IMR-90 (cell line): Measurements from ENCODE around the gene RMND5B. TPM values are rescaled to one million over a fixed set of nuclear protein-coding genes. Genes with fewer than 3 reads are reported as not detected.

ENCODE experiments used
- ATAC-seq: fragments of 200-7000 bp; cut with Tn5 transposase; 2 replicates; pipeline ENCODE4 v1.9.1; 2020; ENCODE audit warnings: low read depth, mild to moderate bottlenecking, moderate library complexity
- BruUV-seq: library from RNA; stranded (reverse); fragments of 400-500 nt; replicated peaks from 2 replicates; lab custom pipeline; 2021; lab: Mats Ljungman, UMichigan
- CTCF ChIA-PET: fragments of 300-600 bp; formaldehyde crosslinking; extraction: SDS; loops from one replicate; lab custom pipeline; 2021; ENCODE audit warnings: antibody characterized with exemption; lab: Yijun Ruan, JAX
- POLR2A ChIA-PET: fragments of 300-600 bp; sonication (Branson Sonifier 250); formaldehyde crosslinking; loops from one replicate; lab custom pipeline; 2022; ENCODE audit warnings: antibody characterized with exemption; ENCODE audit not compliant: unreplicated experiment; lab: Charles Lee
- DNase-seq: peaks from one replicate; pipeline ENCODE4 v3.0.0; 2013
- H2AFZ ChIP-seq: replicated peaks from 2 replicates; pipeline ENCODE3; 2013; ENCODE audit warnings: low read length, mild to moderate bottlenecking; ENCODE audit not compliant: poor library complexity
- H2AK5ac ChIP-seq: 2 replicates; pipeline ENCODE4 v1.6.1; 2013; ENCODE audit warnings: low read depth, low read length, inconsistent platforms
- H2AK9ac ChIP-seq: replicated peaks from 2 replicates; pipeline ENCODE3; 2013; ENCODE audit warnings: mild to moderate bottlenecking, low read depth, low read length, moderate library complexity; ENCODE audit not compliant: poor library complexity
- H2BK120ac ChIP-seq: 2 replicates; pipeline ENCODE4 v1.6.1; 2013; ENCODE audit warnings: low read depth, low read length, inconsistent platforms
- H2BK15ac ChIP-seq: 3 replicates; pipeline ENCODE4 v1.6.1; 2013; ENCODE audit warnings: low read depth, low read length, inconsistent platforms
- H2BK20ac ChIP-seq: 2 replicates; pipeline ENCODE4 v1.6.1; 2013; ENCODE audit warnings: low read depth, mild to moderate bottlenecking, inconsistent platforms, low read length, moderate library complexity
- H2BK5ac ChIP-seq: 2 replicates; pipeline ENCODE4 v1.6.1; 2013; ENCODE audit warnings: mild to moderate bottlenecking, low read depth, low read length, inconsistent platforms; ENCODE audit not compliant: poor library complexity, severe bottlenecking
- H3K14ac ChIP-seq: replicated peaks from 2 replicates; pipeline ENCODE4 v1.6.1; 2013; ENCODE audit warnings: low read depth, low read length, inconsistent platforms
- H3K18ac ChIP-seq: 2 replicates; pipeline ENCODE4 v1.6.1; 2013; ENCODE audit warnings: low read depth, low read length, control low read depth
- H3K23ac ChIP-seq: 2 replicates; pipeline ENCODE4 v1.6.1; 2013; ENCODE audit warnings: low read depth, low read length, inconsistent platforms
- H3K27ac ChIP-seq: 2 replicates; pipeline ENCODE4 v1.5.1; 2013; ENCODE audit warnings: mild to moderate bottlenecking, control low read depth, low read length; ENCODE audit not compliant: insufficient read depth
- H3K27me3 ChIP-seq: 2 replicates; pipeline ENCODE4 v1.6.1; 2013; ENCODE audit warnings: low read length; ENCODE audit not compliant: control insufficient read depth, insufficient read depth
- H3K36me3 ChIP-seq: 2 replicates; pipeline ENCODE4 v1.6.1; 2013; ENCODE audit warnings: low read length, mixed read lengths; ENCODE audit not compliant: control insufficient read depth, insufficient read depth
- H3K4ac ChIP-seq: 2 replicates; pipeline ENCODE4 v1.6.1; 2013; ENCODE audit warnings: low read depth, low read length, inconsistent platforms
- H3K4me1 ChIP-seq: 2 replicates; pipeline ENCODE4 v1.6.1; 2013; ENCODE audit warnings: low read length, mixed read lengths; ENCODE audit not compliant: control insufficient read depth, insufficient read depth
- H3K4me2 ChIP-seq: 2 replicates; pipeline ENCODE4 v1.6.1; 2013; ENCODE audit warnings: low read depth, mild to moderate bottlenecking, control low read depth, low read length, moderate library complexity
- H3K4me3 ChIP-seq: 2 replicates; pipeline ENCODE4 v1.5.1; 2013; ENCODE audit warnings: low read depth, mild to moderate bottlenecking, control low read depth, low read length, moderate library complexity; ENCODE audit not compliant: insufficient read depth
- H3K56ac ChIP-seq: 2 replicates; pipeline ENCODE4 v1.6.1; 2013; ENCODE audit warnings: low read length, inconsistent platforms; ENCODE audit not compliant: insufficient read depth; ENCODE audit errors: extremely low read depth
- H3K79me1 ChIP-seq, 2 experiments: 2 replicates each; pipeline ENCODE4 v1.6.1; 2013; ENCODE audit warnings: low read length in 2 of 2, inconsistent platforms in 1 of 2, low read depth in 1 of 2
- H3K9ac ChIP-seq: 2 replicates; pipeline ENCODE4 v1.6.1; 2013; ENCODE audit warnings: low read depth, low read length, control low read depth
- H3K9me1 ChIP-seq: 2 replicates; pipeline ENCODE4 v1.6.1; 2013; ENCODE audit warnings: low read length, inconsistent platforms; ENCODE audit not compliant: insufficient read depth
- H3K9me3 ChIP-seq: 2 replicates; pipeline ENCODE4 v1.6.1; 2013; ENCODE audit warnings: low read length; ENCODE audit not compliant: control insufficient read depth, insufficient read depth
- H4K20me1 ChIP-seq: 2 replicates; pipeline ENCODE4 v1.6.1; 2013; ENCODE audit warnings: low read length, inconsistent platforms; ENCODE audit not compliant: insufficient read depth
- H4K5ac ChIP-seq: 2 replicates; pipeline ENCODE4 v1.6.1; 2013; ENCODE audit warnings: mild to moderate bottlenecking, low read depth, low read length, control low read depth
- H4K8ac ChIP-seq, 2 experiments: 2 replicates each; pipeline ENCODE4 v1.6.1; 2013; ENCODE audit warnings: low read depth in 2 of 2, low read length in 2 of 2, control low read depth in 1 of 2, inconsistent platforms in 1 of 2
- H4K91ac ChIP-seq: 2 replicates; pipeline ENCODE4 v1.6.1; 2013; ENCODE audit warnings: low read depth, low read length, inconsistent platforms; ENCODE audit not compliant: insufficient read depth
- CEBPB ChIP-seq: IDR thresholded peaks from 2 replicates; pipeline ENCODE4 v1.6.1; 2012; ENCODE audit warnings: low read depth, low read length, improper control_type of control experiment
- CHD1 ChIP-seq: IDR thresholded peaks from 2 replicates; pipeline ENCODE4 v1.6.1; 2012; ENCODE audit warnings: low read depth, low read length, improper control_type of control experiment
- MAFK ChIP-seq: IDR thresholded peaks from 2 replicates; pipeline ENCODE4 v1.6.1; 2012; ENCODE audit warnings: low read depth, low read length, improper control_type of control experiment
- MAZ ChIP-seq: IDR thresholded peaks from 2 replicates; pipeline ENCODE4 v1.6.1; 2012; ENCODE audit warnings: low read depth, mild to moderate bottlenecking, low read length, improper control_type of control experiment, moderate library complexity, borderline replicate concordance
- NFE2L2 ChIP-seq: fragments of 150-350 bp; IDR thresholded peaks from 2 replicates; pipeline ENCODE4 v1.6.1; 2016; ENCODE audit warnings: low read depth, mild to moderate bottlenecking, low read length
- RAD21 ChIP-seq: IDR thresholded peaks from 2 replicates; pipeline ENCODE4 v1.6.1; 2012; ENCODE audit warnings: low read length, improper control_type of control experiment
- RCOR1 ChIP-seq: IDR thresholded peaks from 2 replicates; pipeline ENCODE4 v1.6.1; 2012; ENCODE audit warnings: mild to moderate bottlenecking, low read length, improper control_type of control experiment; ENCODE audit not compliant: insufficient replicate concordance
- RFX5 ChIP-seq: IDR thresholded peaks from 2 replicates; pipeline ENCODE4 v1.8.0; 2012; ENCODE audit warnings: low read depth, mild to moderate bottlenecking, low read length, moderate library complexity
- SMC3 ChIP-seq: fragments of 150-350 bp; IDR thresholded peaks from 2 replicates; pipeline ENCODE4 v1.6.1; 2016; ENCODE audit warnings: low read depth, mild to moderate bottlenecking, antibody characterized with exemption, low read length, moderate library complexity
- WGBS, 2 experiments: methylation state at CpG; one replicate each; pipeline versions ENCODE4 v1.1.5 to v1.1.7; 2013; ENCODE audit warnings: missing lambda C conversion rate in 2 of 2; ENCODE audit not compliant: insufficient read length in 1 of 2; ENCODE audit errors: extremely low coverage in 2 of 2; 5-methylcytosine and 5-hydroxymethylcytosine counted together
- dilution Hi-C: fragments of 300-500 bp; cut with HindIII; formaldehyde crosslinking; loops from one replicate; pipeline ENCODE4 v1.14.3; 2018; ENCODE audit warnings: low sequenced_read_pairs; ENCODE audit not compliant: unreplicated experiment
- in situ Hi-C: fragments of 300-500 bp; cut with MboI; formaldehyde crosslinking; loops from 3 replicates; pipeline ENCODE4 v1.14.3; 2019; ENCODE audit warnings: low sequenced_read_pairs, inconsistent platforms, mixed read lengths
- intact Hi-C: fragments of 100-400 bp; cut with micrococcal nuclease; formaldehyde crosslinking; loops from 2 replicates; pipeline ENCODE4 v1.10.0; 2022
- polyA plus RNA-seq, 3 experiments: library from polyadenylated mRNA; depleted of rRNA; stranded (reverse); fragments of >200 nt; gene quantifications; 2 replicates each; pipeline ENCODE4 v1.2.3, GENCODE V29; 2012; ENCODE audit warnings: low replicate concordance in 1 of 3
- total RNA-seq: library from RNA; depleted of rRNA; stranded (reverse); fragments of >200 nt; gene quantifications from 2 replicates; pipeline ENCODE4 v1.2.3, GENCODE V29; 2012
- TF ChIP-seq, protein P1 (sequence below): conservative IDR thresholded peaks from 2 replicates; pipeline ENCODE4 v1.5.1; 2012; ENCODE audit warnings: mild to moderate bottlenecking, low read depth, low read length, improper control_type of control experiment
- TF ChIP-seq, protein P2 (sequence below): fragments of 150-350 bp; IDR thresholded peaks from 2 replicates; pipeline ENCODE4 v1.6.1; 2017; ENCODE audit warnings: mild to moderate bottlenecking, antibody characterized with exemption, low read length, low read depth
- TF ChIP-seq, protein P3 (sequence below): fragments of 150-350 bp; IDR thresholded peaks from 2 replicates; pipeline ENCODE4 v1.6.1; 2016; ENCODE audit warnings: low read depth, mild to moderate bottlenecking, low read length, moderate library complexity, borderline replicate concordance

RMND5B gene
- total and polyA plus RNA-seq, 2 of the 4 experiments (the other 2 are of a cell fraction) = 14.0 to 19.5 TPM

DNA sequence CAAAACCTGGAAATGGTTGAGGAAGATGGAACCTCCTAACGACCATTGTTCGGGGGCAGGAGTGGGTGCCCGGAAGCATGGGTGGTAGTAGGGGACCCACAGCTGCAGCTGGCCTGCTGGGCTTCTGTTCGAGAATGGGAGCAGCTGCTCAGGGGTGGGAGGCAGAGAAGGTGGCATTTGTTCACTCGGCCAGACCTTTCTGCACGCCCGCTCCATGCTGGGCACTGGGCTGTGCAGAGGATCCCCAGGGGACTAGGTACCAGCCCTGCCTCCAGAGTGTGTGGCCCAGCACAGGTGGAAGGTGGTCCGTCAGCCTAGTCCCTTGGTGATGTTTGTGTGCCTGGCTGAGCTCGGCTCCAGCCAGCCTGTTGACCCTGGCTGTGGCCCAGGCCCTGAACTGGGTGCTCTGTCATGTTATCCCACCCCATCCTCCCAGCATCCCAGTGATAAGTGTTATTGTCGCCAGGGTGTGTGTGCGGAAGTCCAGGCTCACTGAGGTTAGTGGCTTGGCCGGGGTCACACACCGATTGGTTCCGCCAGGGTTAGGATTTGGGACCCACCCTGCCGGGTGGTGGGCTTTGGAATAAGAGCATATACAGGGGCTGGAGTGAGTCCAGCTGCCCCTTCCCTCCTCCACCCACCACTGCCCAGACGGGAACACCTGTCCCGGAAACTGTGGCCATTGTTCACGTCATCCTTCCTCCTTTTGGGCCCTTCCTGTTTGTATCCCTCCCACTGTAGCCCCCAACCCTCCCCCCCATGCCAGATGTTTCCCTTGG, 12.7 kb upstream of the RMND5B start:
- no peak overlapping the region for H2BK120ac ChIP-seq
- CTCF ChIA-PET = no interaction called here
- no peak for DNase-seq
- TF ChIP-seq, protein P1, sequence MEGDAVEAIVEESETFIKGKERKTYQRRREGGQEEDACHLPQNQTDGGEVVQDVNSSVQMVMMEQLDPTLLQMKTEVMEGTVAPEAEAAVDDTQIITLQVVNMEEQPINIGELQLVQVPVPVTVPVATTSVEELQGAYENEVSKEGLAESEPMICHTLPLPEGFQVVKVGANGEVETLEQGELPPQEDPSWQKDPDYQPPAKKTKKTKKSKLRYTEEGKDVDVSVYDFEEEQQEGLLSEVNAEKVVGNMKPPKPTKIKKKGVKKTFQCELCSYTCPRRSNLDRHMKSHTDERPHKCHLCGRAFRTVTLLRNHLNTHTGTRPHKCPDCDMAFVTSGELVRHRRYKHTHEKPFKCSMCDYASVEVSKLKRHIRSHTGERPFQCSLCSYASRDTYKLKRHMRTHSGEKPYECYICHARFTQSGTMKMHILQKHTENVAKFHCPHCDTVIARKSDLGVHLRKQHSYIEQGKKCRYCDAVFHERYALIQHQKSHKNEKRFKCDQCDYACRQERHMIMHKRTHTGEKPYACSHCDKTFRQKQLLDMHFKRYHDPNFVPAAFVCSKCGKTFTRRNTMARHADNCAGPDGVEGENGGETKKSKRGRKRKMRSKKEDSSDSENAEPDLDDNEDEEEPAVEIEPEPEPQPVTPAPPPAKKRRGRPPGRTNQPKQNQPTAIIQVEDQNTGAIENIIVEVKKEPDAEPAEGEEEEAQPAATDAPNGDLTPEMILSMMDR = no peak
- TF ChIP-seq RFX5 (no peak), RCOR1 (no peak), CEBPB (no peak), NFE2L2 (no peak), MAFK (no peak), MAZ (no peak), CHD1 (no peak), SMC3 (no peak), RAD21 (no peak)
- TF ChIP-seq, protein P2, sequence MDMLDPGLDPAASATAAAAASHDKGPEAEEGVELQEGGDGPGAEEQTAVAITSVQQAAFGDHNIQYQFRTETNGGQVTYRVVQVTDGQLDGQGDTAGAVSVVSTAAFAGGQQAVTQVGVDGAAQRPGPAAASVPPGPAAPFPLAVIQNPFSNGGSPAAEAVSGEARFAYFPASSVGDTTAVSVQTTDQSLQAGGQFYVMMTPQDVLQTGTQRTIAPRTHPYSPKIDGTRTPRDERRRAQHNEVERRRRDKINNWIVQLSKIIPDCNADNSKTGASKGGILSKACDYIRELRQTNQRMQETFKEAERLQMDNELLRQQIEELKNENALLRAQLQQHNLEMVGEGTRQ = no peak
- TF ChIP-seq, protein P3, sequence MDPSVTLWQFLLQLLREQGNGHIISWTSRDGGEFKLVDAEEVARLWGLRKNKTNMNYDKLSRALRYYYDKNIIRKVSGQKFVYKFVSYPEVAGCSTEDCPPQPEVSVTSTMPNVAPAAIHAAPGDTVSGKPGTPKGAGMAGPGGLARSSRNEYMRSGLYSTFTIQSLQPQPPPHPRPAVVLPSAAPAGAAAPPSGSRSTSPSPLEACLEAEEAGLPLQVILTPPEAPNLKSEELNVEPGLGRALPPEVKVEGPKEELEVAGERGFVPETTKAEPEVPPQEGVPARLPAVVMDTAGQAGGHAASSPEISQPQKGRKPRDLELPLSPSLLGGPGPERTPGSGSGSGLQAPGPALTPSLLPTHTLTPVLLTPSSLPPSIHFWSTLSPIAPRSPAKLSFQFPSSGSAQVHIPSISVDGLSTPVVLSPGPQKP = no peak
- 85% methylated on average over 4 of the region's 18 CpGs; no CpG with 5 or more reads in 1 of the 2 experiments for WGBS, 2 experiments
- no peak overlapping the region for H4K91ac ChIP-seq
- no peak for ATAC-seq
- H3K18ac ChIP-seq = no peak overlapping the region
- no TSS peak for BruUV-seq
- in situ Hi-C loops = no loop called here
- no peak overlapping the region for H3K4me2 ChIP-seq
- no peaks in the 10 kb centered on the region for H3K9me1 ChIP-seq
- H3K56ac ChIP-seq = no peak overlapping the region
- peaks cover 41% of the 10 kb centered on the region for H3K27me3 ChIP-seq
- H2AK5ac ChIP-seq = no peak overlapping the region
- no peak overlapping the region for H4K8ac ChIP-seq
- H2AK9ac ChIP-seq = no peak overlapping the region
- no peaks in the 10 kb centered on the region for H3K36me3 ChIP-seq
- no peak overlapping the region for H4K5ac ChIP-seq
- H3K4me1 ChIP-seq = peaks cover 6% of the 10 kb centered on the region; the same call in 1 of the 2 replicates
- H2BK5ac ChIP-seq = no peak overlapping the region
- POLR2A ChIA-PET = no interaction called here
- H2BK15ac ChIP-seq = no peak overlapping the region
- H4K20me1 ChIP-seq = no peaks in the 10 kb centered on the region; the same call in 1 of the 2 replicates
- intact Hi-C loops = no loop called here
- no peak overlapping the region for H3K4me3 ChIP-seq
- no peaks in the 10 kb centered on the region for H3K9me3 ChIP-seq
- H3K23ac ChIP-seq = no peak overlapping the region
- no peak overlapping the region for H3K27ac ChIP-seq
- no peak overlapping the region for H3K4ac ChIP-seq
- H3K79me1 ChIP-seq = no peaks in the 10 kb centered on the region
- H3K14ac ChIP-seq = no peak overlapping the region
- H2BK20ac ChIP-seq = no peak overlapping the region
- H2AFZ ChIP-seq = no peak overlapping the region
- dilution Hi-C loops = no loop called here
- H3K9ac ChIP-seq = no peak overlapping the region
